ENCODE data around the gene SYP. TPM values are rescaled to one million over a fixed set of nuclear protein-coding genes. Genes with fewer than 3 reads are reported as not detected.

The SYP gene
- total and polyA plus RNA-seq, 2 experiments from 2014 or later: 0.45 to 1.3 TPM

- peaks cover 6% of the 10 kb centered on the region for H3K4me1 ChIP-seq (ENCODE audit: low read depth)
- no peak for TF ChIP-seq CTCF (IDR thresholded peaks at IDR 0.05; ENCODE audit: low read depth, low read length)
- peak overlapping the region; percentile 34 for H3K4me3 ChIP-seq
- no peak overlapping the region for H3K27ac ChIP-seq
- H3K36me3 ChIP-seq: no peaks in the 10 kb centered on the region
- peak; percentile 19 to 35 for DNase-seq (ENCODE audit: low read depth in 1 of 2, low spot score in 1 of 2)
- H3K9me3 ChIP-seq (ENCODE audit: low read depth): no peaks in the 10 kb centered on the region
- H3K27me3 ChIP-seq: no peaks in the 10 kb centered on the region
Measured at GRCh38 chrX:49172280-49172780, 27.7 kb downstream of the SYP start.

- no peaks in the 10 kb centered on the region for H3K9me3 ChIP-seq (ENCODE audit: low read depth)
- H3K27ac ChIP-seq: no peak within 1 kb of the TSS
- peaks cover 10% of the 10 kb centered on the region for H3K4me1 ChIP-seq (ENCODE audit: low read depth)
- H3K27me3 ChIP-seq: no peaks in the 10 kb centered on the region
- peak within 1 kb of the TSS; percentile 34 for H3K4me3 ChIP-seq
- DNase-seq (ENCODE audit: low read depth in 1 of 2, low spot score in 1 of 2): peak; percentile 35 to 37
- no peaks in the 10 kb centered on the region for H3K36me3 ChIP-seq
- TF ChIP-seq CTCF (IDR thresholded peaks at IDR 0.05; ENCODE audit: low read depth, low read length): no peak
Measured at GRCh38 chrX:49171752-49172279, 28.2 kb downstream of the SYP start, which contains the start of gene PLP2. Gene PLP2, plus strand, starts transcription at chrX:49171898. Its CDS starts 103 bp downstream, at chrX:49172001.

- DNase-seq (ENCODE audit: low read depth in 1 of 2, low spot score in 1 of 2): no peak
Measured at GRCh38 chrX:49167740-49168108, 32.3 kb downstream of the SYP start.

GRCh38 chrX:49166914-49167739 is 32.9 kb downstream of the SYP start:
- peak; percentile 53 to 87 for DNase-seq (ENCODE audit: low read depth in 1 of 2, low spot score in 1 of 2)
- TF ChIP-seq CTCF (IDR thresholded peaks at IDR 0.05; ENCODE audit: low read depth, low read length): no peak
- H3K27me3 ChIP-seq: no peaks in the 10 kb centered on the region

More at GRCh38 chrX:49167740-49168108, 32.3 kb downstream of the SYP start:
- Histone ChIP-seq H3K4me3 (no peak overlapping the region), H3K27me3 (no peaks in the 10 kb centered on the region), H3K27ac (peak overlapping the region; percentile 79), H3K4me1 (ENCODE audit: low read depth) (peaks cover 11% of the 10 kb centered on the region), H3K36me3 (no peaks in the 10 kb centered on the region), H3K9me3 (ENCODE audit: low read depth) (no peaks in the 10 kb centered on the region)
- TF ChIP-seq CTCF (IDR thresholded peaks at IDR 0.05; ENCODE audit: low read depth, low read length): no peak

GRCh38 chrX:49165901-49166881 is 33.8 kb downstream of the SYP start:
- H3K9me3 ChIP-seq (ENCODE audit: low read depth): no peaks in the 10 kb centered on the region
- peak overlapping the region; percentile 79 for H3K27ac ChIP-seq
- H3K36me3 ChIP-seq: no peaks in the 10 kb centered on the region
- TF ChIP-seq CTCF (IDR thresholded peaks at IDR 0.05; ENCODE audit: low read depth, low read length): no peak
- H3K4me3 ChIP-seq: no peak overlapping the region
- no peaks in the 10 kb centered on the region for H3K27me3 ChIP-seq
- peak; percentile 76 to 84 for DNase-seq (ENCODE audit: low read depth in 1 of 2, low spot score in 1 of 2)
- peaks cover 11% of the 10 kb centered on the region for H3K4me1 ChIP-seq (ENCODE audit: low read depth)

More at GRCh38 chrX:49166914-49167739, 32.9 kb downstream of the SYP start:
- peaks cover 11% of the 10 kb centered on the region for H3K4me1 ChIP-seq (ENCODE audit: low read depth)
- peak overlapping the region; percentile 79 for H3K27ac ChIP-seq
- H3K9me3 ChIP-seq (ENCODE audit: low read depth): no peaks in the 10 kb centered on the region
- H3K4me3 ChIP-seq: no peak overlapping the region
- no peaks in the 10 kb centered on the region for H3K36me3 ChIP-seq
